Activated naive CD4-positive, alpha-beta T cell treated with anti-CD3 and anti-CD28 coated beads, Interleukin-2, amount 10 ng/mL, durations not matched to agents 7 days and 5 days (primary cell): ENCODE measurements around the gene PIGL.
"Not testable (repeated sequence)": the region's sequence is repeated elsewhere in the genome, so short reads cannot be mapped to it uniquely, and the experiment has no call there.

Experiments
- CTCF ChIA-PET: fragments of 350-600 bp; sonication (Branson Sonifier 250); formaldehyde crosslinking; loops from one replicate; lab custom pipeline; 2021; ENCODE audit warnings: antibody characterized with exemption; lab: Charles Lee
- DNase-seq: peaks from one replicate; pipeline ENCODE4 v3.0.0-alpha.2; 2020
- H3K27ac Mint-ChIP-seq: one replicate; pipeline ENCODE4 v1.8.0; 2021; ENCODE audit warnings: mild to moderate bottlenecking, moderate library complexity, mixed read lengths
- H3K27me3 Mint-ChIP-seq: one replicate; pipeline ENCODE4 v1.8.0; 2021; ENCODE audit warnings: mild to moderate bottlenecking, mixed read lengths
- H3K36me3 Mint-ChIP-seq: one replicate; pipeline ENCODE4 v1.8.0; 2021; ENCODE audit warnings: mixed read lengths
- H3K4me1 Mint-ChIP-seq: one replicate; pipeline ENCODE4 v1.8.0; 2021; ENCODE audit warnings: mixed read lengths
- H3K4me3 Mint-ChIP-seq: one replicate; pipeline ENCODE4 v1.8.0; 2021; ENCODE audit warnings: mild to moderate bottlenecking, moderate library complexity, mixed read lengths
- H3K9me3 Mint-ChIP-seq: one replicate; pipeline ENCODE4 v1.8.0; 2021; ENCODE audit warnings: mixed read lengths

PIGL gene

GRCh38 chr17:16204763-16205162, 12.2 kb upstream of the PIGL start:
- H3K27me3 Mint-ChIP-seq, DNase-seq, H3K36me3 Mint-ChIP-seq, CTCF ChIA-PET, H3K9me3 Mint-ChIP-seq, H3K4me3 Mint-ChIP-seq: not testable (repeated sequence)
- H3K4me1 Mint-ChIP-seq = peaks cover 28% of the 10 kb centered on the region
- peak overlapping the region; percentile 19 for H3K27ac Mint-ChIP-seq

DNA sequence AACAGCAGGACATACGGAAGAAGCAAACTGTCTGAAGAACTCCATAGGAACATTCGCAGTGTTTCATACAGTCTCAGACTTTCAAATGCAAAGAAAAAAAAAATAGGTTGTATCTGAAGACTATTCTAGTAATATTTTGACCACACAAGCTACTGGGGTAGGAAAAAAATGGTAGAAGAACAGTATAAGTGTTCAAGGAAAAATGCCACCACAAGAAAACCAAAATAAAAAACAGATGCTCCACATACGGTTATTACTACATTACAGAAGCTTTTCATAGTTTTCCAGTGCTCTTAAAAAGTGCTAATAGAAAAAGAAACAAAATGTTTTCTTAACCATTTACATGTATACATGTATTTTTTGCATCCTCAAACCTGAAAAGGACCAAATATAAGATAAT, 5.4 kb upstream of the PIGL start:
- no peak overlapping the region for H3K27ac Mint-ChIP-seq
- peaks cover 35% of the 10 kb centered on the region for H3K4me1 Mint-ChIP-seq
- DNase-seq = no peak
- peaks cover 7% of the 10 kb centered on the region for H3K36me3 Mint-ChIP-seq
- no peak overlapping the region for H3K4me3 Mint-ChIP-seq
- H3K27me3 Mint-ChIP-seq = no peaks in the 10 kb centered on the region
- CTCF ChIA-PET = no interaction called here
- H3K9me3 Mint-ChIP-seq = no peaks in the 10 kb centered on the region

GRCh38 chr17:16212793-16213192, 4.2 kb upstream of the PIGL start:
- Mint-ChIP-seq H3K4me3 (no peak overlapping the region), H3K9me3 (no peaks in the 10 kb centered on the region), H3K36me3 (peaks cover 7% of the 10 kb centered on the region), H3K27ac (no peak overlapping the region), H3K27me3 (no peaks in the 10 kb centered on the region), H3K4me1 (peaks cover 46% of the 10 kb centered on the region)
- no peak for DNase-seq
- CTCF ChIA-PET = interaction anchor here (0.6 kb wide), 1 partner anchor 54 kb away, joined by 3 read pairs; no protein-coding TSS in a partner anchor

- Mint-ChIP-seq H3K27me3 (no peaks in the 10 kb centered on the region), H3K4me3 (peak overlapping the region; percentile 88), H3K4me1 (peaks cover 48% of the 10 kb centered on the region), H3K27ac (peak overlapping the region; percentile 83), H3K36me3 (peaks cover 5% of the 10 kb centered on the region), H3K9me3 (no peaks in the 10 kb centered on the region)
- CTCF ChIA-PET = interaction anchor here (1.2 kb wide), 1 partner anchor 72 kb away, joined by 4 read pairs; no protein-coding TSS in a partner anchor
- no peak for DNase-seq
Observed at GRCh38 chr17:16214190-16215001, 2.6 kb upstream of the PIGL start.

DNA sequence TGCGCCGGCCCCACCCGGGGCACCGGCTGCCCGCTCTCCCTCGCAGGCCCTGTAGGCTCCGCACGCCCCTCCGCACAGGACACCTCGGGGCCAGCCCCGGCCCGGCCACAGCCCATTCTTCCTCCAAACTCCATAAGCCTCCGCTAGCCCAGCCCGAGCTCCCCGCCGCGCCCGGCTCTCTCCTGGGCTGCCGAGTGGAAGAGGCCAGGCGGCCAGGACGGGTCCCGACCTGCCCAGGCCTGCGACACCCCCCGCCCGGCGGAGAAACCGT, 2.1 kb upstream of the PIGL start:
- H3K9me3 Mint-ChIP-seq = no peaks in the 10 kb centered on the region
- peak overlapping the region; percentile 83 for H3K27ac Mint-ChIP-seq
- peak; percentile 48 for DNase-seq
- H3K27me3 Mint-ChIP-seq = no peaks in the 10 kb centered on the region
- H3K36me3 Mint-ChIP-seq = peaks cover 5% of the 10 kb centered on the region
- peaks cover 48% of the 10 kb centered on the region for H3K4me1 Mint-ChIP-seq
- CTCF ChIA-PET = interaction anchor here (1.2 kb wide), 1 partner anchor 71 kb away, joined by 4 read pairs; no protein-coding TSS in a partner anchor
- H3K4me3 Mint-ChIP-seq = peak overlapping the region; percentile 88

DNA sequence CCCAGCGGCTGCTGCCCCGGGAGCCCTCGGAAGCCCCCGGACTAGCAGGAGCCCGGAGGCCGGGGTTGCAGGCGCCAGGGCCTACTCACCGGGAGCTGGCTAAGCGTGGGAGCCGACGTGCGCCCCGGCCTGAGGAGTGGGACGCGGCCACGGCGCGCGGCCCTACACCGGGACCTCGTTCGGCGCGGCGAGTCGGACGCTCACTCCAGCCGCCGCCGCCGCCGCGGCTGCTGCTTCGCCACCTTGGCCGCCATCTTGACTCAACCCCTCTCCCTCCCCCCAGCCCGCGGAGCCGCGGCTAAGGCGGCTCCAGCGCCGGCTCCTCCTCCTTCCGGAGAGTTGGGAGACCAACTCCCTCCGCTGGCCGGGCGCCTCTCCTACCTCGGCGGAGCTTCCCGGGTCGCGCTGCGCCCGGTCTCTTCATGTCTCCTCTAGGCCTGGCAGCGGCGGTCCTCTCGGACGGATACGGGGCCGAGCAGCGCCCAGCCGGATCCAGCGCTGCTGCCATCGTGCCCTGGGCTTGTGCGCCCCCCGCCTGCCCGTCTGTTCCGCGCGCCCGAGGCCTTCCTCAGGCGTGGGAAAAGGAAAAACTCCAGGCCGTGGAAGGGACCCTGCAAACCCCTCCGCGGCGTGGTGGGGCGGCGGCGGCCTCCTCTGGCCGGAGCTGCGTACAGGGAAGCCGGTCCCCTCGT, 1.6 kb upstream of the PIGL start, which contains the start of gene NCOR1:
Gene NCOR1 (minus strand): TSS at position 262 of the 692 bp plus-strand sequence. CDS start 20,965 bp downstream, outside the sequence.
- Mint-ChIP-seq H3K36me3 (peaks cover 5% of the 10 kb centered on the region), H3K9me3 (no peaks in the 10 kb centered on the region), H3K27me3 (no peaks in the 10 kb centered on the region), H3K27ac (peak within 1 kb of the TSS; percentile 85), H3K4me3 (peak within 1 kb of the TSS; percentile 88), H3K4me1 (peaks cover 48% of the 10 kb centered on the region)
- CTCF ChIA-PET = interaction anchor here (1.2 kb wide), 1 partner anchor 71 kb away, joined by 4 read pairs; no protein-coding TSS in a partner anchor
- peak; percentile 93 for DNase-seq

GRCh38 chr17:16215965-16216316, 1.1 kb upstream of the PIGL start:
- peaks cover 5% of the 10 kb centered on the region for H3K36me3 Mint-ChIP-seq
- H3K27ac Mint-ChIP-seq = peak overlapping the region; percentile 85
- H3K27me3 Mint-ChIP-seq = no peaks in the 10 kb centered on the region
- no peaks in the 10 kb centered on the region for H3K9me3 Mint-ChIP-seq
- peaks cover 48% of the 10 kb centered on the region for H3K4me1 Mint-ChIP-seq
- CTCF ChIA-PET = no interaction called here
- peak; percentile 43 for DNase-seq
- H3K4me3 Mint-ChIP-seq = peak overlapping the region; percentile 88

- not testable (repeated sequence) for H3K36me3 Mint-ChIP-seq, H3K9me3 Mint-ChIP-seq, H3K27me3 Mint-ChIP-seq, DNase-seq
- Mint-ChIP-seq H3K27ac (peak overlapping the region; percentile 94), H3K4me3 (peak overlapping the region; percentile 88), H3K4me1 (peaks cover 46% of the 10 kb centered on the region)
- CTCF ChIA-PET = interaction anchor here (1.0 kb wide), 1 partner anchor 14 kb away, joined by 3 read pairs; no protein-coding TSS in a partner anchor
Observed at GRCh38 chr17:16216341-16217001, 539 bp upstream of the PIGL start.

DNA sequence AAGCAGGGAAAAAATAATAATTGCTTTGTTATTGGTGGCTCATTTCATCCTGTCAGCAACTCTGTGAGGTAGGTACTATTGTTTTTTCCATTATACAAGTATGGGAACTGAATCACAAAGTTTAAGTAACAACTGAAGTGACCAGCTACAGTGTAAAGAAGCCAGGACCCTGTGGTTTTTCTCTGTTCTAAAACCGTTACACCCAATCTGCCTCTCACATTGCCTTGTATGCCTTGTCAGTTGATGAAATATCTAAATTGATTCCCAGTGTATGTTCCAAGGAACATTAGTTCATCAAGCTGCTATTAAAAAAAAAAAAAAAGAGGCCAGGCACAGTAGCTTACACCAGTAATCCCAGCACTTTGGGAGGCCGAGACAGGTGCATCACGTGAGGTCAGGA, 5.4 kb downstream of the PIGL start:
- H3K27me3 Mint-ChIP-seq = no peaks in the 10 kb centered on the region
- no peaks in the 10 kb centered on the region for H3K9me3 Mint-ChIP-seq
- peaks cover 8% of the 10 kb centered on the region for H3K4me1 Mint-ChIP-seq

GRCh38 chr17:16229912-16230561, 13.0 kb downstream of the PIGL start:
- Mint-ChIP-seq H3K36me3 (peaks cover 18% of the 10 kb centered on the region), H3K4me1 (peaks cover 19% of the 10 kb centered on the region), H3K27ac (peak overlapping the region; percentile 19)
- H3K4me3 Mint-ChIP-seq, DNase-seq, H3K9me3 Mint-ChIP-seq, H3K27me3 Mint-ChIP-seq: not testable (repeated sequence)
- CTCF ChIA-PET = interaction anchor here (0.7 to 0.8 kb wide), 3 partner anchors 10 to 282 kb away, joined by 3 read pairs; partner anchors contain the start of gene PIGL

More for the DNA sequence above, 5.4 kb downstream of the PIGL start:
- Mint-ChIP-seq H3K27ac (no peak overlapping the region), H3K4me3 (no peak overlapping the region), H3K36me3 (peaks cover 1% of the 10 kb centered on the region)
- CTCF ChIA-PET = no interaction called here
- no peak for DNase-seq

- no peak for DNase-seq
- peaks cover 17% of the 10 kb centered on the region for H3K36me3 Mint-ChIP-seq
- no peaks in the 10 kb centered on the region for H3K27me3 Mint-ChIP-seq
- no peak overlapping the region for H3K27ac Mint-ChIP-seq
- peaks cover 19% of the 10 kb centered on the region for H3K4me1 Mint-ChIP-seq
- no peaks in the 10 kb centered on the region for H3K9me3 Mint-ChIP-seq
- H3K4me3 Mint-ChIP-seq = no peak overlapping the region
- CTCF ChIA-PET = no interaction called here
Observed at GRCh38 chr17:16232391-16232790, 15.4 kb downstream of the PIGL start.

GRCh38 chr17:16239931-16240330, 22.9 kb downstream of the PIGL start:
- Mint-ChIP-seq H3K27ac (no peak overlapping the region), H3K9me3 (no peaks in the 10 kb centered on the region), H3K27me3 (no peaks in the 10 kb centered on the region), H3K4me1 (peaks cover 8% of the 10 kb centered on the region), H3K36me3 (peaks cover 1% of the 10 kb centered on the region), H3K4me3 (no peak overlapping the region)
- CTCF ChIA-PET = interaction anchor here (0.6 kb wide), 2 partner anchors 18 to 180 kb away, joined by 3 read pairs; no protein-coding TSS in a partner anchor
- no peak for DNase-seq

DNA sequence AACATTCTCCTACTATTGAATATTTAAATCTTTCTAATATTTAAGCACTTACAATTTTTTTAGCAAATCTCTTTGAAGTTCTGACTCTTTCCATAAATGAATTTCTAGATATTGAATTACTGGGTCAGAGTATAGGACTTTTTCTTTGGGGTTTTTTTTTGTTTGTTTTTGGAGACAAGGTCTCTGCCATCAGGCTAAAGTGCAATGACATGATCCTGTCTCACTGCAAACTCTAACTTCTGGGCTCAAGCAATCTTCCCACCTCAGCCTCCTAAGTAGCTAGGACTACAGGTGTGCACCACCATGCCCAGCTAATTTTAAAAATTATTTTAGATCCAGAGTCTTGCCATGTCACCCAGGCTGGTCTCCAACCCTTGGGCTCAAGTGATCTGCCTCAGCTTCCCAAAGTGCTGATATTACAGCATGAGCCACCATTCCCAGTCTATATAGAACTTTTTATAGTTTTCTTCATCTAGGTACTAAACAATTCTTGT, 24.9 kb downstream of the PIGL start:
- DNase-seq = no peak
- Mint-ChIP-seq H3K27me3 (no peaks in the 10 kb centered on the region), H3K36me3 (peaks cover 2% of the 10 kb centered on the region), H3K4me1 (peaks cover 8% of the 10 kb centered on the region), H3K4me3 (no peak overlapping the region), H3K9me3 (no peaks in the 10 kb centered on the region), H3K27ac (no peak overlapping the region)
- CTCF ChIA-PET = no interaction called here
